Renal cortex interstitium (tissue), 11 donors: Measurements from ENCODE around the gene MYH10. TPM values are rescaled to one million over a fixed set of nuclear protein-coding genes. Genes with fewer than 3 reads are reported as not detected.

Source experiments
- DNase-seq, 11 donors: peaks; one replicate each; pipeline ENCODE4 v3.0.0-alpha.2; 2013; ENCODE audit warnings: low read depth in 9 of 11, low spot score in 4 of 11; ENCODE audit errors: extremely low read depth in 1 of 11
- polyA plus RNA-seq, 3 donors: library from polyadenylated mRNA; unstranded; fragments of 120-200 nt; gene quantifications; one replicate each; pipeline ENCODE4 v1.2.1, GENCODE V29; 2013; ENCODE audit not compliant: insufficient read length in 3 of 3

The MYH10 gene
- polyA plus RNA-seq, 3 donors: 236 to 286 (median 264) TPM

- DNase-seq: no peak
These were observed 188.8 kb downstream of the MYH10 start for GRCh38 chr17:8441690-8442089.

- DNase-seq: no peak
These were observed 190.8 kb downstream of the MYH10 start for GRCh38 chr17:8439681-8440080.

GRCh38 chr17:8438441-8438840 lies 192.1 kb downstream of the MYH10 start:
- DNase-seq: no peak

- DNase-seq: peak in 5 of 11 donors; percentile 2 to 16 (median 11)
These were observed 193.7 kb downstream of the MYH10 start for GRCh38 chr17:8436844-8437171.

- peak in 10 of 11 donors; percentile 34 to 70 (median 54) for DNase-seq
These were observed 194.2 kb downstream of the MYH10 start for GRCh38 chr17:8436169-8436843.

GRCh38 chr17:8435245-8436168 lies 195.0 kb downstream of the MYH10 start, which contains the start of gene NDEL1:
NDEL1 (plus strand) TSS chr17:8435884; CDS start chr17:8444272, 8,388 bp downstream.
- DNase-seq: peak; percentile 88 to 98 (median 96)

- no peak for DNase-seq
These were observed 199.6 kb downstream of the MYH10 start for GRCh38 chr17:8430966-8431365.

GRCh38 chr17:8426802-8427201 lies 203.7 kb downstream of the MYH10 start:
- no peak for DNase-seq

GRCh38 chr17:8426094-8426720 lies 204.3 kb downstream of the MYH10 start:
- no peak for DNase-seq

Other genes starting within 250 kb of the MYH10 start
- 1,000 to 10,000 TPM; 2,237 to 3,232 (median 2,994) TPM for gene RPL26, start 247.5 kb downstream of the MYH10 start, polyA plus RNA-seq
- gene RNF222, start 232.9 kb downstream of the MYH10 start, polyA plus RNA-seq: under 1 TPM in 2 of 3 donors, not detected in 1; 0.07 to 0.20 TPM
- 10 to 100 TPM; 43.8 to 52.8 (median 50.0) TPM for gene NDEL1, start 194.8 kb downstream of the MYH10 start, polyA plus RNA-seq
- gene CCDC42, start 114.1 kb upstream of the MYH10 start, polyA plus RNA-seq: under 1 TPM; 0.27 to 0.73 (median 0.47) TPM
- under 1 TPM in 2 of 3 donors, not detected in 1; 0.16 to 0.59 TPM for gene SPDYE4, start 127.8 kb upstream of the MYH10 start, polyA plus RNA-seq
- 1 to 10 TPM; 2.4 to 3.6 (median 3.3) TPM for gene MFSD6L, start 168.6 kb upstream of the MYH10 start, polyA plus RNA-seq
- 1 to 10 TPM; 1.2 to 2.2 (median 1.4) TPM for gene PIK3R6, start 236.9 kb upstream of the MYH10 start, polyA plus RNA-seq